Heart right ventricle (tissue), 16 donors: ENCODE measurements around the gene CABP7. TPM values are rescaled to one million over a fixed set of nuclear protein-coding genes. Genes with fewer than 3 reads are reported as not detected.

ENCODE experiments used
- ATAC-seq, 8 donors: fragments of 200-7000 bp; cut with Tn5 transposase; one replicate each; pipeline ENCODE4 v1.9.1; 2020; ENCODE audit warnings: mild to moderate bottlenecking in 8 of 8, moderate library complexity in 8 of 8, moderate number of reproducible peaks in 1 of 8
- DNase-seq, 2 donors: peaks; one replicate each; pipeline ENCODE4 v3.0.0-alpha.2; 2020
- H3K27ac ChIP-seq, 10 donors: fragments of 200-600 bp; sonication (generic) in 2 of 10; one replicate each; pipeline versions ENCODE4 v1.5.0 to v1.8.0; 2020 to 2022; ENCODE audit warnings: mild to moderate bottlenecking in 3 of 10
- H3K27me3 ChIP-seq, 7 donors: fragments of 200-600 bp; one replicate each; pipeline ENCODE4 v1.8.0; 2021 to 2022; ENCODE audit warnings: mild to moderate bottlenecking in 2 of 7
- H3K36me3 ChIP-seq, 9 donors: fragments of 200-600 bp; sonication (generic) in 1 of 9; one replicate each; pipeline versions ENCODE4 v1.5.0 to v1.8.0; 2020 to 2022; ENCODE audit warnings: mild to moderate bottlenecking in 2 of 9
- H3K4me1 ChIP-seq, 9 donors: fragments of 200-600 bp; sonication (generic) in 1 of 9; one replicate each; pipeline versions ENCODE4 v1.5.0 to v1.8.0; 2020 to 2022; ENCODE audit warnings: mild to moderate bottlenecking in 4 of 9
- H3K4me3 ChIP-seq, 10 donors: fragments of 200-600 bp; sonication (generic) in 2 of 10; one replicate each; pipeline versions ENCODE4 v1.5.0 to v1.8.0; 2020 to 2022; ENCODE audit warnings: mild to moderate bottlenecking in 7 of 10, moderate library complexity in 2 of 10
- H3K9me3 ChIP-seq, 11 donors: fragments of 200-600 bp in 10 of 11; sonication (generic) in 2 of 11; one replicate each; pipeline versions ENCODE4 v1.5.0 to v1.8.0; 2013 to 2022; ENCODE audit warnings: mild to moderate bottlenecking in 2 of 11, control low read depth in 1 of 11, moderate library complexity in 1 of 11
- WGBS, 2 donors: extraction: QIAGEN DNeasy Blood & Tissue Kit; methylation state at CpG; one replicate each; pipeline ENCODE4 v1.1.7; 2013; ENCODE audit warnings: inconsistent platforms in 1 of 2; 5-methylcytosine and 5-hydroxymethylcytosine counted together
- intact Hi-C, 10 donors: fragments of 100-400 bp; cut with DNase I; formaldehyde crosslinking; loops; one replicate each; pipeline versions ENCODE4 v1.11.1 to v1.14.2; 2022
- polyA plus RNA-seq, 2 donors: library from polyadenylated mRNA; stranded (reverse); fragments of 200-250 nt; gene quantifications; one replicate each; pipeline ENCODE4 v1.2.3, GENCODE V29; 2013
- total RNA-seq, 10 donors: library from RNA; stranded (reverse); fragmentation: NEBNext Ultra II Directional in 3 of 10; extraction: Animal tissue kit (Norgen Biotek cat#: 25700) in 3 of 10; gene quantifications; one replicate each; pipeline versions ENCODE4 v1.2.1 to v1.2.4, GENCODE V29; 2021 to 2023
- TF ChIP-seq, protein P1 (sequence below), 9 donors: fragments of 200-600 bp; sonication (generic) in 2 of 9; IDR thresholded peaks; one replicate each; pipeline versions ENCODE4 v1.5.0 to v1.8.0; 2021 to 2022; ENCODE audit warnings: antibody characterized with exemption in 9 of 9, mild to moderate bottlenecking in 5 of 9, moderate library complexity in 1 of 9
- donor health status: Arrhythmogenic right ventricular cardiomyopathy.
- donor health status: ischemic (EF 13 %, LVEDD 7.1; RV severe dilation, severe dysfunction).
- donor health status: healthy with polysubstance abuse.
- donor health status: DM: no; HTN: yes; CAD: no.
- donor health status: DM: no; HTN: no; CAD: no.
- donor health status: ischemic (EF 25% LVEDD 6.9; RV normal size, moderate dysfunction).
- donor health status: ischemic (EF 25% LVEDD 5.7; RV mildly dilated, moderate dysfunction).
- donor health status: healthy.
- donor health status: DM: yes; HTN: yes; CAD: no.
- donor health status: Ischemic cardiomyopathy.
- donor health status: ischemic (EF 35%, LVEDD 5.7; RV mildly dilated, moderate dysfunction).
- donor health status: nonischemic (EF 11% LVEDD 7.7; RV severe dilation, severe dysfunction).
- donor health status: DM: yes; HTN: yes; CAD: no.
- donor health status: PGD.
- donor health status: ischemic (EF 29% LVEDD 5.4; RV normal size, mild dysfunction).
- donor health status: nonischemic (EF 23%, LVEDD 6.1; RV moderate dilation, normal function).

Gene CABP7
- total and polyA plus RNA-seq, 12 donors, result 0.07 to 0.15 TPM; not detected in 10

DNA sequence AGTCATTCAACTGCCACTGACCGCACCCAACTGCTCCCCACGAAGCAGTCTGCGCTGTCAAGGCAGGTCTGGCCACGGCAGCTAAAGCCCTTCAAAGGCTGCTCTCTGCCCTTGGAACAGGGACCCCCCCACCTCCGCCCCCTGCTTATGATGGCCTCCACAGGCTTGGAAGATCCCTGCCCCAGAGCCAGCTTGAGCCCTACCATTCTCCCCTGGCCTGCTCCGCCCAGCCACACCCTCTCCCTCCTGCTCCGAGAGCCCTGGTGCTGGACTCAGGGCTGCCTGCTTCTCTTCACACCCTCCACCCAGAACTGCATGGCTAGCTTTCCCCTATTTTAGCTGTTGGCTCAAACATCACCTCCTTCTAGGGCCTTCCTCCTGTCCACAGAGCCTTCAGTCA, 28.0 kb downstream of the CABP7 start:
- no peak overlapping the region for H3K4me3 ChIP-seq
- 95 to 99% methylated on average over 7 of the region's 7 CpGs for WGBS, 2 donors
- no peak overlapping the region for H3K27ac ChIP-seq
- H3K27me3 ChIP-seq, result no peaks in the 10 kb centered on the region
- TF ChIP-seq, protein P1, sequence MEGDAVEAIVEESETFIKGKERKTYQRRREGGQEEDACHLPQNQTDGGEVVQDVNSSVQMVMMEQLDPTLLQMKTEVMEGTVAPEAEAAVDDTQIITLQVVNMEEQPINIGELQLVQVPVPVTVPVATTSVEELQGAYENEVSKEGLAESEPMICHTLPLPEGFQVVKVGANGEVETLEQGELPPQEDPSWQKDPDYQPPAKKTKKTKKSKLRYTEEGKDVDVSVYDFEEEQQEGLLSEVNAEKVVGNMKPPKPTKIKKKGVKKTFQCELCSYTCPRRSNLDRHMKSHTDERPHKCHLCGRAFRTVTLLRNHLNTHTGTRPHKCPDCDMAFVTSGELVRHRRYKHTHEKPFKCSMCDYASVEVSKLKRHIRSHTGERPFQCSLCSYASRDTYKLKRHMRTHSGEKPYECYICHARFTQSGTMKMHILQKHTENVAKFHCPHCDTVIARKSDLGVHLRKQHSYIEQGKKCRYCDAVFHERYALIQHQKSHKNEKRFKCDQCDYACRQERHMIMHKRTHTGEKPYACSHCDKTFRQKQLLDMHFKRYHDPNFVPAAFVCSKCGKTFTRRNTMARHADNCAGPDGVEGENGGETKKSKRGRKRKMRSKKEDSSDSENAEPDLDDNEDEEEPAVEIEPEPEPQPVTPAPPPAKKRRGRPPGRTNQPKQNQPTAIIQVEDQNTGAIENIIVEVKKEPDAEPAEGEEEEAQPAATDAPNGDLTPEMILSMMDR (IDR thresholded peaks at IDR 0.05), result no peak
- ATAC-seq, result no peak
- H3K4me1 ChIP-seq, result peaks cover 0 to 17% (median 0%) of the 10 kb centered on the region in 9 donors
- DNase-seq, result no peak
- intact Hi-C loops, result no loop called here
- H3K9me3 ChIP-seq, result no peaks in the 10 kb centered on the region
- peaks cover 0 to 70% (median 28%) of the 10 kb centered on the region in 9 donors for H3K36me3 ChIP-seq

DNA sequence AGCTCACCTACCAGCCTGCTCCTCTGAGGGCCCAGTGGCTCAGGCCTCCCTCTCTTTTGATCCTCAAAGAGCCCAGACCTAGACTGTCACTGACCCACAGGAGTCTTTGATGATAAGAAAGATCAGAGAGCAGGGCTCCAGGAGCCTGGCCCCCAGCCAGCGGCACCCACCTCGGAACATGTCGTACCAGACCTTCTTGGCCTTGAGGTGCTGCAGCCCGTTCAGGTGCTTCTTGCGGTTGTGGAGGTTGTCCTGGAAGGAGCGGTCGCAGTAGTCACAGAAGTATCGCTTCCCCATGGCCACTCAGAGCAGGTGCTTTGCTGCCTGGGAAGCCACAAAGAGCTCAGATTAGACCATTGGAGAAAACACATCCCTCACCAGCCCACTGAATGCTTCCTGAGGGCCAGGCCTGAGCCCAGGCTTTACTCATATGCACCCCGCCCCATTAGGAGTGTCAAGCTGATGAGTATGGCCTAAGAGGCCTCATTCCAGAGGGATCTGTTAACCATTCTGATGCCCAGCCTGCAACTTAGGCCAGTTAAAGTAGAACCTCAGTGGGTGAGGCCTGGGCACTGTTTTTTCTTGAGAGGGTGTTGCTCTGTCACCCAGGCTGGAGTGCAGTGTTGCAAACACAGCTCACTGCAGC, 28.6 kb downstream of the CABP7 start:
- Histone ChIP-seq H3K4me1 (peaks cover 0 to 17% (median 0%) of the 10 kb centered on the region in 9 donors), H3K4me3 (no peak overlapping the region), H3K36me3 (peaks cover 0 to 69% (median 28%) of the 10 kb centered on the region in 9 donors), H3K9me3 (no peaks in the 10 kb centered on the region), H3K27me3 (no peaks in the 10 kb centered on the region), H3K27ac (no peak overlapping the region)
- WGBS, 2 donors, result 94 to 96% methylated on average over 9 of the region's 9 CpGs
- ATAC-seq, result no peak
- TF ChIP-seq, protein P1 (IDR thresholded peaks at IDR 0.05), result no peak
- intact Hi-C loops, result no loop called here
- DNase-seq, result no peak

DNA sequence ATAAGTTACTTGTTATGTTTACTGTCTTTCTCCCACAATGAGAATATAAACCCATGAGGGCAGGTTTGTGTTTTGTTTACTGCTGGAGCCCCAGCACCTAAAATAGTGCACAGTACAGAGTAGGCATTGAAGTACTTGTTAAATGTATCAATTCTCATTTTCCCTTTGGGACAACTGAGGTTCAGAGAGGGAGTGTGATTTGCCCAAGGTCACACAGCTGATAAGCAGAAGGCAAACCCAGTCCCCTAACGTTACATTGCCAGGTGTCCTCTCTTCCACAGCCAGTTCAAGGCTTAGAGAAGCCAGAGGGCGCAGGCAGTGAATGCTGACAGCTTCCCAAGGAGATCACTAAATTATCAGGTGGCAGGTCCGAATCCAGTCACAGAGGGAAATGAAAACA, 30.2 kb downstream of the CABP7 start:
- Histone ChIP-seq H3K36me3 (peaks cover 0 to 64% (median 28%) of the 10 kb centered on the region in 9 donors), H3K4me3 (no peak overlapping the region), H3K27me3 (no peaks in the 10 kb centered on the region), H3K27ac (peak overlapping the region in 1 of 10 donors; percentile 75), H3K4me1 (peaks cover 0 to 17% (median 0%) of the 10 kb centered on the region in 9 donors), H3K9me3 (no peaks in the 10 kb centered on the region)
- TF ChIP-seq, protein P1 (IDR thresholded peaks at IDR 0.05), result no peak
- intact Hi-C loops, result no loop called here
- whole genome bisulfite sequencing, 2 donors, result 85 to 92% methylated on average over 3 of the region's 3 CpGs
- no peak for ATAC-seq
- DNase-seq, result no peak

DNA sequence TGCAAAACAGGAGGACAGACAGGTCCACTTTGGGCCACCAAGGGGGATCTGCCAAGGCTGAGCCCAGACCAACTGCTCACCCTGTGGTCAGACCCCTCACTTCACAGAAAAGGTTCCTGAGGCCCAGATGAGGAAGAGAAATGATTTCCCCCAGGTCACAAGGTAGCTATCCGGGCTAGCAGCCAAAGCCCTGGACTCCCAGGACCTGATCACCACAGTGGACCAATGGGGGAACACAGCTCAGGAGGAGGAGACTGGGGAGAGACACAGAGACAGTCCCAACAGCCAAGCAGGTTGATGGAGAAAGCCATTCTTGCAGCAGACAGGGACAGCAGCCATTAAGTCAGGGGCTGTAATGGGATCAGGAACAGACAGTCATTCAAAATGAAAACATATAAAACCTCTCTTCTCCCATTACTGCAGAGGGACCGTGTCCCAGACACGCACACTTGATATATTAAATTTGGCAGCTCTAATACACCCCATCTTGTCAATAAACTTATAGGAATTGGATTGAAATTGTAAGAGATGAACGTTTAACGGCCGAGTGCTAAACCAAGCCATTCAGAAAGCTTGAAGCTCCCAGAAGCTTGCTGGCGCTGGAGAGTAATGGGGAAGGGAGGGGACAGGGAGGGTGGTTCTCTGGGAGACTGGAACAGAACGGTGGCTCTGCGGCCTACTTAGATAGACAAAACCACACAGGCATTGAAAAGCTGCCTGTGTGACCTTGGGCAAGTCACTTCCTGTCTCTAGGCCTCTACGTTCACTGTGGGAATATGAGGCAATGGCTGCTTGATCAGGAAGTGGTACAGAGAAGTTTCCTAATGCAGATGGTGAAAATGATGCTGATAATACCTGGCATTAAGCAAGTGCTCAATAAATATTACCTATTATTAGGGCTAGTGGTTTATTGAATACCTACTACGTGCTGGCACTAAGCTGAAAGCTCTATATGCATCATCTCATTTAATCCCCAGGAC, 31.0 kb downstream of the CABP7 start:
- TF ChIP-seq, protein P1 (IDR thresholded peaks at IDR 0.05), result no peak
- H3K27ac ChIP-seq, result peak overlapping the region in 1 of 10 donors; percentile 75
- ATAC-seq (no peak), DNase-seq (no peak)
- WGBS, 2 donors, result 85 to 89% methylated on average over 11 of the region's 11 CpGs
- no peaks in the 10 kb centered on the region for H3K27me3 ChIP-seq
- H3K36me3 ChIP-seq, result peaks cover 0 to 56% (median 24%) of the 10 kb centered on the region in 9 donors
- no peak overlapping the region for H3K4me3 ChIP-seq
- H3K9me3 ChIP-seq, result no peaks in the 10 kb centered on the region
- intact Hi-C loops, result no loop called here
- H3K4me1 ChIP-seq, result peaks cover 0 to 17% (median 2%) of the 10 kb centered on the region in 9 donors
